HG02610 (cell line): ENCODE data around the gene PRRG2.

Experiments used
- ATAC-seq: cut with Tn5 transposase; IDR thresholded peaks from one replicate; pipeline ENCODE4 v1.9.1; 2021; ENCODE audit warnings: mild to moderate bottlenecking, moderate library complexity; ENCODE audit not compliant: unreplicated experiment

Gene PRRG2

GRCh38 chr19:49556412-49557398 is 24.4 kb upstream of the PRRG2 start:
- no peak for ATAC-seq

DNA sequence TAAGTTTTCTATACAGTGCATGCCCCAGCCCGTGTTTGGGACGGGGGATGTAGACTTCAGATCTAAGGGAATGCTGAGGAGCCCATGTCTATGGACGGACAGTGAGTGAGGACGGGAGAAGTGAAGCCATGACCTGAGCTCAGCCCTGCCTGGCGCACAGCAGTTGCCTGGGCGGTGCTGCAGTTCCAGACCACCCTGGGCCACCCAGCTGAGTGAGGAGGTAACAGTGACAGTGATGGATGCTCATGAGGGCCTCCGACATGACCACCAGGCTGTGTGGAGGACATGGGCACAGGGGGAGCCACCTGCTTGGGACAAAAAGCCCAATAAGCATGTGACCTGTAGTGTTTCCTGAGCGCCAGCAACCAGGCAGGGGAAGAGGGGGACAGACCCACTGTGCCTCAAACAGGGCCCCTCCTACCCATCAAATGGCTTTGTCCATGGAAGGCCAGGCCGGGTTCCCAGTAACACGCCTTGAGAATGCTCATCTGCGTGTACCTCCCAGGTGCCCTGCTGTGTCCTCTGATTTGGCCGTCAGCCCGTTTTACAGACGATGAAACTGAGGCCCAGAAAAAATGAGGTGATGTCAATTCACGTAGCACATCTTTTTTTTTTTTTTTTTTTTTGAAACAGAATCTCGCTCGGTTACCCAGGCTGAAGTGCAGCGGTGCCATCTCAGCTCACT is 23.3 kb upstream of the PRRG2 start:
- no peak for ATAC-seq

DNA sequence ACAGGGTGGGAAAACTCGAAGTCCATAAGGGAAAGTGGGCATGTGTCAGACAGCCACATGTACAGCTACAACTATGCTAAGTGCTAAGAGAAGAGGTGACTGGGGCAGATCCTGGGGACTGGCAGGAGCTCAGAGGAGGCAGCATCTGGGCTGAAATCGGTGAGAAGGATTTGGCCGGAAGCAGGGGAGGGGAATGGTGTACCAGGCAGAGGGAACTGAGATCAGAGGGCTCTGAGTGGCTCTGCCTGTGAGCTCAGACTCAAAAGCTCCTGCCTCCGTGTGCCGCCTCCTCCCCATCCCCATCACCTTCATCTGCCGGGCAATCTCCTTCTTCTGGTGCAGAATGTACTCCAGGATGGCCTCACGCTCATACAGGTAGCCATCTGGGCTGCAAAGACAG is 22.5 kb upstream of the PRRG2 start:
- ATAC-seq = no peak

- no peak for ATAC-seq
Measured at GRCh38 chr19:49559443-49559842, 21.7 kb upstream of the PRRG2 start.

GRCh38 chr19:49559928-49560327 is 21.2 kb upstream of the PRRG2 start:
- ATAC-seq = no peak

GRCh38 chr19:49560358-49560900 is 20.7 kb upstream of the PRRG2 start:
- no peak for ATAC-seq

DNA sequence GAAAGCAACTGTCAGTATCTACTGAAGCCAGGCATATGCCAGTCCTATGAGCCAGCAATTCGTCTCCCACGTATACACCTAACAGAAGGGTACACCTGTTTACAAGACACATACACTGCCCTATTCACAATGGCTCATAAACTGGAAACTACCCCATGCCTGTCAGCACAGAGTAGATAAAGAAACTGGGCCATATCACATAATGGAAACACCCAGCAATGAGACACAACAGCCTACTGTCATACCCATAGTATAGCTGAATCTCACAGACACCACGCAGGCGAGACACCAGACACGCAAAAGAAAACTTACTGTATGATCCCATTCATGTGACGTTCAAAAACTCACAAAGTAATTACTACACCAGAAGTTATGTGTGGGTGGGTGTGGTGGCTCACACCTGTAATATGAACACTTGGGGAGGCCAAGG is 16.5 kb upstream of the PRRG2 start:
- ATAC-seq = no peak

GRCh38 chr19:49565261-49565660 is 15.9 kb upstream of the PRRG2 start:
- no peak for ATAC-seq

- no peak for ATAC-seq
Measured at GRCh38 chr19:49566302-49566701, 14.8 kb upstream of the PRRG2 start.

- no peak for ATAC-seq
Measured at GRCh38 chr19:49567861-49568441, 13.2 kb upstream of the PRRG2 start.

GRCh38 chr19:49570138-49570856 is 10.8 kb upstream of the PRRG2 start:
- ATAC-seq = no peak

DNA sequence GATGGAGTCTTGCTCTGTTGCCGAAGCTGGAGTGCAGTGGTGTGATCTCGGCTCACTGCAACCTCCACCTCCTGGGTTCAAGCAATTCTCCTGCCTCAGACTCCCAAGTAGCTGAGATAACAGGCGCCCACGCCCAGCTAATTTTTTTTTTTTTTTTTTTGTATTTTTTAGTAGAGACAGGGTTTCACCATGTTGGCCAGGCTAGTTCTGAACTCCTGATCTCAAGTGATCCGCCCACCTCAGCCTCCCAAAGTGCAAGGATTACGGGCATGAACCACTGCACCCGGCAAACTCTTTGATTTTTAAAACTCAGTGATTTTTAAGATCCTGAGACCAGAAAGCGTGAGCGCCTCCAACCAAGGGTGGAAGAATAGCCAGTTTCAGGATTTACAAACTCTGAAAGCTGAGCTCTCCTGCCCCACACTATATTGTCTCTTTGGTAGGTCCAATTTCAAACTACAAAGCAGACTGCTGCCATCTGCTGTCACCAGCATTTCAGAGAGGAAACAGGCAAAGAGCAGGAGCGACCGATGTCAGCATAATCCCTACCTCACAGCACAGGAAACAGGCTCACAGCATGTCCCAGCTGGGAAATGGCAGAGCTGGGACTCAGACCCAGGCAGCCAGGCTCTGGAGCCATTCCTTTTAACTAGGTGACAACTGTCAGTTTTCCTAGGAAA is 10.0 kb upstream of the PRRG2 start:
- no peak for ATAC-seq

DNA sequence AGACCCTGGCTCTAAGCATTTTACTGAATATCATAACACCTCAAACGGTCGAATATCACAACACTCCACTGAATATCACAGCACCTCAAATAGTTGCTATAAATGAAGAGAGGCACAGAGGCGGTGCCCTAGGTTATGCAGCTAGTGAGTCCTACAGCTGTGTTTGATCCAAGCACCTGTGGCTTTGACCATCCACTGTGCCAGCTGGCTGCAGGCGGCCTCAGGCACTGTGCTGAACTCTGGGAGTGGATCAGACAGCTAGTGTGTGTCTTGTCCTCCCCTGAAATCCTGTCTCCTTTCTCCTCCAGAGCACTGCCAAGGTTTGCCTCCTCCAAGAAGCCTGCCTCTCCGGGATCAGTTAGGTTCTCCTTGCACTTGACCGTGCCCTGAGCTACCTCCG is 8.1 kb upstream of the PRRG2 start:
- ATAC-seq = no peak

- ATAC-seq = no peak
Measured at GRCh38 chr19:49573425-49573824, 7.7 kb upstream of the PRRG2 start.

DNA sequence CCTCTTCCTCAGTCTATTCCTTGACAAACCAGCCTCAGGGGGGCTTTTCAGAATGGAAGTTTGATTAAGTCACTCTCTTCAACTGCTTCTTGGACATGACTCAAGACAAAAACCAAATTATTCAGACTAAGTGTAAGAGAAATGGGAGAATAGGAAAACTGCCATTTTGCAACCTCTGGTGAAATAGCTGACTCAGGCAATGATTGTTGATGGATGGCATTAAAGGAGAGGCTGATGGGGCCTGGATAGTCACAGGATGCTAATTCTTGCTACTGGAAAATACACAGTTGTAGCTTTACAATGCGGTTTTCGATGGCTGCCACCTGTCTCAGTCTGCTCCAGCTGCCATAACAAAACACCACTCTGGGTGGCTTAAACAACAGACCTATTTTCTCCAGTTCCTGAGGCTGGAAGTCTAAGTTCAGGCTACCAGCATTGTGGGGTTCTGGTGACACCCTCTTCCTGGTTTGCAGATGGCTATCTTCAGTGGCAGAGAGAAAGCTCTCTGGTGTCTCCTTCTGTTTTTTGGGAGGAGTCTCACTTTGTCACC is 6.8 kb upstream of the PRRG2 start:
- no peak for ATAC-seq

- ATAC-seq = no peak
Measured at GRCh38 chr19:49579193-49579592, 1.9 kb upstream of the PRRG2 start.

DNA sequence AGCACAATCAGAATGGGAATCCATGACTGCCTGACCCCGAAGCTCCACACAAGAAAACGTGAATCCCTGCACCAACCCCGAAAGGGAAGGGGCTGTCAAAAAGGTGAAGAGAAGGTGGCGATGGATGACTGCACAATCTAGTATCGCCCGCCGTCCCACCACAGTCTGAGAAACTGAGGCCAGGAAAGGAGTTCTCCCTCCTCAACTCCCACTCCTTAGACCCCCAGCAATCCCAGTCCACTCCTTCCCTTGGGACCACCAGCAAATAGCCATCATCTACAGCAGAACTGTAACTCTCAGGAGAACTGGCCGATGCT is 1.2 kb upstream of the PRRG2 start:
- ATAC-seq = no peak

DNA sequence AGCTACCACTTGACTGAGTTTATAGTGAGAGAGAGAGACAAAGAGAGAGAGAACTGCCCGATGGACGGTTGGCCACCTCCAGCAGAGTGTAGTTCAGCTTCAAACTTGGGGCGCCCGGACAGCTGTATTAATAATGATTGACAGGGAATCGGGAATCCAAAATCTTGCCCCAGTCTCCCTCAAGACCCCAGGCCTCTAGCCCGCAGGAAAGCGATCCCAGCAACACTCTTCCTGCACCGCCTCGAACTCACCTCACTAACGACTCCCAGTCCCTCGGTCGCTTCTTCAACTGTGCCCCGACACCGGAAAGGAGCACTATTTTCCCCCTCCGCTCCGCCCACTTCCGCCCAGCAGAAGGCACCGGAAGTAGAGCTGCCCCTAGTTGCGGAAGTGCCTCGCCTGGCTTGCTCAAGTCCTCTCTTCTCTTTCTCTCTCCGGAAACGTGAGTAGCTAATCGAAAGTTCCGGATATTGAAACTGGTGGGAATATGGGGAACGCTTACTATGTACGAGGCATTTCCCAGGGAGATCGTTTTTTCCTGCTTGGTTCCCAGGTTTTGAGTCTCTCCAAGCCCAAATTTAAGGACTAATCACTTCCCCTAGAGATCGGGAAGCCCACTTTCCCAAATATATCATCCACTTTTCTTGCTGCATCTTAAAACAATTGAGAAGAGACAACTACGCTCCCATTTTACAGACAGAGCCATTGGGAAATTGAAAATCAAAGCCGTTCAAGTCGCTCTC is 681 bp upstream of the PRRG2 start, which contains the start of gene NOSIP:
TSS of gene NOSIP (minus strand) at position 293 of the 743 bp plus-strand sequence. CDS start 19,865 bp downstream, outside the sequence.
- peak; percentile 85 for ATAC-seq

GRCh38 chr19:49583239-49583638 is 2.1 kb downstream of the PRRG2 start:
- ATAC-seq = no peak
